ENCODE results near the gene APBB3.

Gene APBB3

GRCh38 chr5:140551872-140552271 lies 12.5 kb downstream of the APBB3 start:
- no peak for DNase-seq (ENCODE audit: low read depth)

- DNase-seq (ENCODE audit: low read depth), result no peak
Measured at GRCh38 chr5:140550147-140551079, 14.0 kb downstream of the APBB3 start.

- DNase-seq (ENCODE audit: low read depth), result no peak
Measured at GRCh38 chr5:140549237-140550144, 14.9 kb downstream of the APBB3 start.

- no peak for DNase-seq (ENCODE audit: low read depth)
Measured at GRCh38 chr5:140548791-140549190, 15.6 kb downstream of the APBB3 start.

- no peak for DNase-seq (ENCODE audit: low read depth)
Measured at GRCh38 chr5:140548300-140548688, 16.1 kb downstream of the APBB3 start.

GRCh38 chr5:140547508-140548299 lies 16.7 kb downstream of the APBB3 start, which contains the start of gene EIF4EBP3:
Gene EIF4EBP3, plus strand, starts transcription at chr5:140547662. Its CDS starts 76 bp downstream, at chr5:140547738.
- peak; percentile 60 for DNase-seq (ENCODE audit: low read depth)

GRCh38 chr5:140546851-140547507 lies 17.4 kb downstream of the APBB3 start:
- DNase-seq (ENCODE audit: low read depth), result no peak

GRCh38 chr5:140545606-140546005 lies 18.8 kb downstream of the APBB3 start:
- DNase-seq (ENCODE audit: low read depth), result no peak

- DNase-seq (ENCODE audit: low read depth), result no peak
Measured at GRCh38 chr5:140544986-140545385, 19.4 kb downstream of the APBB3 start.

GRCh38 chr5:140542972-140543371 lies 21.4 kb downstream of the APBB3 start:
- DNase-seq (ENCODE audit: low read depth), result no peak

- no peak for DNase-seq (ENCODE audit: low read depth)
Measured at GRCh38 chr5:140540227-140540626, 24.2 kb downstream of the APBB3 start.

GRCh38 chr5:140524003-140524402 lies 40.4 kb downstream of the APBB3 start:
- DNase-seq (ENCODE audit: low read depth), result no peak

- DNase-seq (ENCODE audit: low read depth), result no peak
Measured at GRCh38 chr5:140513124-140513523, 51.3 kb downstream of the APBB3 start.

- DNase-seq (ENCODE audit: low read depth), result no peak
Measured at GRCh38 chr5:140509898-140510297, 54.5 kb downstream of the APBB3 start.
